Measurements from ENCODE around the gene DCDC2C.

DNA sequence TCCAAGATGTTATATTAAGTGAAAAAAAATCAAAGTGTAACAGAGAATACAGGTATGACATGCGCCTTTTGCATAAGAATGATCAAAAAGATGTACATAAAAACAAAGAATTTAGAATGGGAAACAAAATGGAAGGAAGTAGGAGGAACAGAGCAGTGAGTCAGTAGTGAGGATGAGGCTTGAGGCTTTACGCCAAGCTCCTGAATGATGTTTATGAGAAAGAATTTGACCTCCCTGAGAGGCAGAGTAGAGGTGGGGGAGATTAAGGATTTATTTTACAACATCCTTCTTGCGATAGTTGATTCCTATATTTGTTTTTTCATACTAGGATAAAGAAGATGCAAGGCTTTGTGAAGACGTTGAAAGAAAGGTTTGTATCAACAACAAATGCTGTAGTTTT is 81.4 kb downstream of the DCDC2C start:
- no peak for TF ChIP-seq GATA2 (IDR thresholded peaks at IDR 0.05; ENCODE audit: low read depth, low read length)
- TF ChIP-seq GATA3 (IDR thresholded peaks at IDR 0.05; ENCODE audit: low read depth, low read length) = no peak

Measured in SH-SY5Y (cell line).